Measurements from ENCODE around the gene NEDD4. TPM values are rescaled to one million over a fixed set of nuclear protein-coding genes. Genes with fewer than 3 reads are reported as not detected.
A peak's percentile ranks its signal among the peaks of the same experiment; 100 is the strongest.
"Not testable (repeated sequence)": the region's sequence is repeated elsewhere in the genome, so short reads cannot be mapped to it uniquely, and the experiment has no call there.

The NEDD4 gene
- total RNA-seq, 2 experiments from 2014 or later = 29.1 to 32.2 TPM

DNA sequence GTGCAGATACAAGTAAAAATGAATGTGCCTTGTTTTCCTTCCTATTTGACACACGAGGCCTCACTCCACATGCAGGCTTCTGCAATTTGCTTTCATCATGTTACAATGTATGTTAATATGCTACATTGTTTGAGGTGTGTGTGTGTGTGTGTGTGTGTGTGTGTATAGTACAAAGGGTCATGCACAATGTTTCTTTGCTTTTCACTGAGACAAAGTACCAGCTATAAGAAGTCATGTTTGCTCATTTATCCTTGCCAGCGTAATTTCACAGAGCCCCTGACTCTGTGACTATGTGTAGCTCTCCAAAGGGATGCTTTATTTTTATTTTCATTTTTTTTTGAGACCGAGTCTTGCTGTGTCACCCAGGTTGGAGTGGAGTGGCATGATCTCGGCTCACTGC, 38.0 kb upstream of the NEDD4 start:
- Mint-ChIP-seq H3K4me1 (ENCODE audit: low read depth) (no peaks in the 10 kb centered on the region), H3K27ac (no peak overlapping the region), H3K36me3 (ENCODE audit: low read depth) (no peaks in the 10 kb centered on the region), H3K9me3 (no peaks in the 10 kb centered on the region), H3K4me3 (no peak overlapping the region), H3K27me3 (ENCODE audit: low read depth) (no peaks in the 10 kb centered on the region)
- CTCF ChIA-PET = interaction anchor here (0.7 kb wide), 1 partner anchor 11 kb away, joined by 4 read pairs; no protein-coding TSS in a partner anchor
- DNase-seq = no peak
- intact Hi-C loops (cut with micrococcal nuclease) = no loop called here

- no peak for DNase-seq
- Mint-ChIP-seq H3K27ac (no peak overlapping the region), H3K4me3 (no peak overlapping the region), H3K27me3 (ENCODE audit: low read depth) (peaks cover 2% of the 10 kb centered on the region), H3K9me3 (peaks cover 3% of the 10 kb centered on the region), H3K36me3 (ENCODE audit: low read depth) (no peaks in the 10 kb centered on the region), H3K4me1 (ENCODE audit: low read depth) (no peaks in the 10 kb centered on the region)
- intact Hi-C loops (cut with micrococcal nuclease) = no loop called here
- CTCF ChIA-PET = interaction anchor here (1.1 kb wide), 1 partner anchor 10 kb away, joined by 3 read pairs; no protein-coding TSS in a partner anchor
Measured at GRCh38 chr15:56028430-56028829, 35.0 kb upstream of the NEDD4 start.

DNA sequence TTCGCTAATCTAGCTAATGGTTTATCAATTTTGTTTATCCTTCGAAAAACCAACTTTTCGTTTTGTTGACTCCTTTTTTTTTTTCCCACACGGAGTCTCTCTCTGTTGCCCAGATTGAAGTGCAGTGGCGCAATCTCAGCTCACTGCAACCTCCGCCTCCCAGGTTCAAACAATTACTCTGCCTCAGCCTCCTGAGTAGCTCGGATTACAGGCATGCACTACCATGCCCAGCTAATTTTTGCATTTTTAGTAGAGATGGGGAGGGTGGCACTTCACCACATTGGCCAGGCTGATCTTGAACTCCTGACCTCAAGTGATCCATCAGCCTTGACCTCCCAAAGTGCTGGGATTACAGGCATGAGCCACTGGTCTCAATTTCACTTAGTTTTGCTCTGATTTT, 29.7 kb upstream of the NEDD4 start:
- DNase-seq; CTCF ChIA-PET; H3K27ac Mint-ChIP-seq; H3K9me3 Mint-ChIP-seq; intact Hi-C loops (cut with micrococcal nuclease); H3K36me3 Mint-ChIP-seq (ENCODE audit: low read depth); H3K4me1 Mint-ChIP-seq (ENCODE audit: low read depth); H3K4me3 Mint-ChIP-seq: not testable (repeated sequence)
- peaks cover 12% of the 10 kb centered on the region for H3K27me3 Mint-ChIP-seq (ENCODE audit: low read depth)

DNA sequence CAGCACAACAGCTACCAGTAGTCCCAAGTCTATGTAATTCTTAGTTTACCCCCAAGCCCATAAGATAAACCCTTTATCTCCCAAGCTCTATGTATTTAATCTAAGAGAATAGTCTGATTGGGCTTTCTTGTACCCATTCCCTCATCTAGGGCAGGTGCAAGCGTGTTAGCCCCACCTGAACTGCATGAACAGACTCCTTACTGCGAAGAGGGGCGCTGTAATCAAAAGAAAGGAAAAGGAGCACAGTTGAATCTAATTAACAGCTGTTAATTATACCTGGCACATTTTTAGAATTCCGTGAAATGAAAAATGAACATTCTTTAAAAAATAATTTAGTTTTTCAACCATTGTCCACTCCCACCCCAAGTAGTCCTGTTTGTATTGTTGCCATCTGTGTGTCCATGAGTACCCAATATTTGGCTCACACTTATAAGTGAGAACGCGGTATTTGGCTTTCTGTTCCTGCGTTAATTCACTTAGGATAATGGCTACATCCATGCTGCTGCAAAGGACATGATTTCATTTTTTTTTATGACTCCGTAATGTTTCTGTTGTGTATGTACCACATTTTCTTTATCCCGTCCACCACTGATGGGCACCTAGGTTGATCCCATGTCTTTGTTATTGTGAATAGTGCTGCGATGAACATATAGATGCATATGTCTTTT, 26.5 kb upstream of the NEDD4 start:
- no peak for DNase-seq
- Mint-ChIP-seq H3K27ac (no peak overlapping the region), H3K36me3 (ENCODE audit: low read depth) (no peaks in the 10 kb centered on the region), H3K27me3 (ENCODE audit: low read depth) (peaks cover 10% of the 10 kb centered on the region), H3K4me3 (no peak overlapping the region), H3K9me3 (peaks cover 7% of the 10 kb centered on the region), H3K4me1 (ENCODE audit: low read depth) (peaks cover 7% of the 10 kb centered on the region)
- CTCF ChIA-PET = no interaction called here
- intact Hi-C loops (cut with micrococcal nuclease) = no loop called here

DNA sequence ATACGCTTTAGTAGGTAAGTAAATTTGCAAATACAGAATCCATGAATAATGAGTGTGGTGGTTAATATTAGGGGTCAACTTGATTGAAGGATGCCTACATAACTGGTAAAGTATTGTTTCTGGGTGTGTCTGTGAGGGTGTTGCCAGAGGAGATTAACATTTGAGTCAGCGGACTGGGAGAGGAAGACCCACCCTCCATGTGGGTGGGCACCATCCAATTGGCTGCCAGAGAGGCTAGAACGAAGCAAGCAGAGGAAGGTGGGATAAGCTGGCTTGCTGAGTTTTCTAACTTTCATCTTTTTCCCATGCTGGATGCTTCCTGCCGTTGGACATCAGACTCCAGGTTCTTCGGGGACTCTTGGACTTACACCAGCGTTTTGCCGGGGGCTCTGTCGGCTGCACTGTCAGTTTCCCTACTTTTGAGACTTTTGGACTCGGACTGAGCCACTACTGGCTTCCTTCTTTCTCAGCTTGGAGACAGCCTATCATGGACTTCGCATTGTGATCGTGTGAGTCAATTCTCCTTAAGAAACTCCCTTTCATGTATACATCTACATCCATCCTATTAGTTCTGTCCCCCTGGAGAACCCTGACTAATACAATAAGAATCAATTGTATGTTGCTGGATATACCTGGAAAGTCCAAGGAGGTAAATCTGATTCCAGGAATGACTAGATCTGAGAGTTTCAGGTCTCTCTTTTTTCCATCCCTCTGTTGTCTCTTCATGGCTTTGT, 25.8 kb upstream of the NEDD4 start:
- peaks cover 9% of the 10 kb centered on the region for H3K27me3 Mint-ChIP-seq (ENCODE audit: low read depth)
- H3K9me3 Mint-ChIP-seq = peaks cover 5% of the 10 kb centered on the region
- no peak overlapping the region for H3K27ac Mint-ChIP-seq
- no peaks in the 10 kb centered on the region for H3K36me3 Mint-ChIP-seq (ENCODE audit: low read depth)
- DNase-seq = no peak
- H3K4me3 Mint-ChIP-seq = no peak overlapping the region
- H3K4me1 Mint-ChIP-seq (ENCODE audit: low read depth) = peaks cover 7% of the 10 kb centered on the region
- intact Hi-C loops (cut with micrococcal nuclease) = no loop called here
- CTCF ChIA-PET = no interaction called here

- H3K4me3 Mint-ChIP-seq = no peak overlapping the region
- intact Hi-C loops (cut with micrococcal nuclease) = no loop called here
- no peak for DNase-seq
- CTCF ChIA-PET = no interaction called here
- peaks cover 9% of the 10 kb centered on the region for H3K9me3 Mint-ChIP-seq
- peaks cover 8% of the 10 kb centered on the region for H3K27me3 Mint-ChIP-seq (ENCODE audit: low read depth)
- peaks cover 7% of the 10 kb centered on the region for H3K4me1 Mint-ChIP-seq (ENCODE audit: low read depth)
- no peaks in the 10 kb centered on the region for H3K36me3 Mint-ChIP-seq (ENCODE audit: low read depth)
- no peak overlapping the region for H3K27ac Mint-ChIP-seq
Measured at GRCh38 chr15:56017920-56018319, 24.5 kb upstream of the NEDD4 start.

DNA sequence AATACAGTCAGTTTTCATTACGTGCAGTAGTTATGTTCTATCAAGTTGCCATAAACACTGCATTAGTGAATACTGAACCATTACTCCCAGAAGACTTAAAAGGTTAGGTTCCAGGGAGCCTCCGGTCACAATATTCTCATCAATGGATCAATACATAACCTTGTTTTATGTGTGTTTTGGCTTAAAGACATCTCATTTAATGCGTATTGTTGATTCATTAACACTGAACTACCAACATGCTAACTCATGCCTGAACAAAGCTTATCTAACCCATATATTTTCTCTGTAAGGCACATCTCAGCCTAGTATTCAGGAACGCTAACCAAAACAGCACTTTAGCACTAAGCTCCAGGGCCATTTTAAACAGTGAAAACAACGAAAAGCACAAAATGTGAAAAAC, 24.1 kb upstream of the NEDD4 start:
- Mint-ChIP-seq H3K9me3 (peaks cover 9% of the 10 kb centered on the region), H3K4me1 (ENCODE audit: low read depth) (peaks cover 7% of the 10 kb centered on the region), H3K27me3 (ENCODE audit: low read depth) (peaks cover 4% of the 10 kb centered on the region), H3K36me3 (ENCODE audit: low read depth) (no peaks in the 10 kb centered on the region), H3K4me3 (no peak overlapping the region), H3K27ac (no peak overlapping the region)
- no peak for DNase-seq
- CTCF ChIA-PET = no interaction called here
- intact Hi-C loops (cut with micrococcal nuclease) = no loop called here

GRCh38 chr15:56016281-56016680, 22.9 kb upstream of the NEDD4 start:
- H3K4me1 Mint-ChIP-seq (ENCODE audit: low read depth) = peaks cover 7% of the 10 kb centered on the region
- H3K27me3 Mint-ChIP-seq (ENCODE audit: low read depth) = no peaks in the 10 kb centered on the region
- DNase-seq = no peak
- H3K4me3 Mint-ChIP-seq = no peak overlapping the region
- intact Hi-C loops (cut with micrococcal nuclease) = no loop called here
- H3K27ac Mint-ChIP-seq = no peak overlapping the region
- H3K36me3 Mint-ChIP-seq (ENCODE audit: low read depth) = no peaks in the 10 kb centered on the region
- peaks cover 9% of the 10 kb centered on the region for H3K9me3 Mint-ChIP-seq
- CTCF ChIA-PET = no interaction called here

- Mint-ChIP-seq H3K36me3 (ENCODE audit: low read depth) (no peaks in the 10 kb centered on the region), H3K4me3 (no peak overlapping the region), H3K9me3 (peaks cover 9% of the 10 kb centered on the region), H3K27me3 (ENCODE audit: low read depth) (peaks cover under 1% of the 10 kb centered on the region), H3K4me1 (ENCODE audit: low read depth) (peaks cover 7% of the 10 kb centered on the region), H3K27ac (no peak overlapping the region)
- intact Hi-C loops (cut with micrococcal nuclease) = no loop called here
- CTCF ChIA-PET = interaction anchor here (0.7 kb wide), 1 partner anchor 92 kb away, joined by 3 read pairs; no protein-coding TSS in a partner anchor
- DNase-seq = no peak
Measured at GRCh38 chr15:56014677-56015076, 21.3 kb upstream of the NEDD4 start.

DNA sequence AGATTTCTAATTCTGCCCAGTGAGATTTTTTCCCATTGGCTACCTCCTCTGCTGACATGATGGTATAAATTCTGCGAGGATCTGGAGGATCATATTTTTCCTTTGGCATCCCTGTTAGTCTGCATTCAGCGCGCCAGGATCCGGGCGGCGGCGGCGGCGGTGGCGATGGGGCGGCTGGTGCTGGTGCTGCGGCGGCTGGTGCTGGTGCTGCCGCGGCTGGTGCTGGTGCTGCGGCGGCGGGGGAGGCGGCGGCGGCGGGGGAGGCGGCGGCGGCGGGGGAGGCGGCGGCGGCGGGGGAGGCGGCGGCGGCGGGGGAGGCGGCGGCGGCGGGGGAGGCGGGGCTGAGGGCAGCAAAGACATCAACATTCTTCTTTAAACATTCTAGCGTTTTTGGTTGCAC, 13.6 kb upstream of the NEDD4 start:
- H3K4me3 Mint-ChIP-seq = peak overlapping the region; percentile 10
- intact Hi-C loops (cut with micrococcal nuclease); CTCF ChIA-PET; DNase-seq; H3K36me3 Mint-ChIP-seq (ENCODE audit: low read depth); H3K27me3 Mint-ChIP-seq (ENCODE audit: low read depth); H3K9me3 Mint-ChIP-seq; H3K4me1 Mint-ChIP-seq (ENCODE audit: low read depth); H3K27ac Mint-ChIP-seq: not testable (repeated sequence)

GRCh38 chr15:56006371-56006770, 13.0 kb upstream of the NEDD4 start:
- CTCF ChIA-PET; H3K27ac Mint-ChIP-seq; H3K36me3 Mint-ChIP-seq (ENCODE audit: low read depth); intact Hi-C loops (cut with micrococcal nuclease); DNase-seq; H3K4me1 Mint-ChIP-seq (ENCODE audit: low read depth); H3K4me3 Mint-ChIP-seq; H3K9me3 Mint-ChIP-seq; H3K27me3 Mint-ChIP-seq (ENCODE audit: low read depth): not testable (repeated sequence)

DNA sequence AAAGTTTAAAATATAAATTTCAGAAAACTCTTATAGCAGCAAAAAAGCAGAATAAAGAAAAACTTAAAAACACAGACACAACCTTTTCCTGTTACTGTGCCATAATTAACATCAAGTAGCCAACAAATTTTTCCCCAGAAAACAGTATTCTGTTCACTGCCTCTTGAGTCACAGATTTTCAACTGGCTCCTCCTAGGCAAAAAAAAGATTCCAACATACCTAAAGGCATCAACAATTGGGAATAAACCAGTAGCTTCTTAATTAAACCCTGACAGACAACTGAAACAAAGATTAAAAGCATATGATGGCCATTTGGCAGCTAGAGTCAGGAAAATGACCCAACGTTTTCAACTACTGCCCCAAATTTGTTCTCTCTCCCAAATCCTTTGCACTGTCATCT, 10.9 kb upstream of the NEDD4 start:
- H3K4me1 Mint-ChIP-seq (ENCODE audit: low read depth); CTCF ChIA-PET: not testable (repeated sequence)

DNA sequence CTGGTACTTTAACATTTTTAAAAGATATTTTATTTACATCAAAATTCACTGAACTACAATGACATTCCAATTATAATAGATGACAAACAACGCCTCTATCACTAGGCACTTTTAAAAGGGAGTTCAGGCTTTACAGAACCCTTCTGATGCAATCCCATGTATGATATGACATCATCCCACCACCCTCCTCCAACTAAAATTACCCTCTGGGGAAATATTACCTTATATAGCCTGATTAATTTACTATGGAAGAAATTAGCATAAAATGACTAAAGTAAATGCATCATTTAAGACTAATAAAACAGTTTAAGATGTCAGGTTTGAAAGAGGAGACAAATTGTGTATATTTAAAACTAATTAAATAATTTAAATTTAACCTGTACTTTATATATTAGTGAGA, 10.4 kb upstream of the NEDD4 start:
- DNase-seq; H3K4me1 Mint-ChIP-seq (ENCODE audit: low read depth); H3K27me3 Mint-ChIP-seq (ENCODE audit: low read depth); H3K4me3 Mint-ChIP-seq; H3K9me3 Mint-ChIP-seq; H3K27ac Mint-ChIP-seq; intact Hi-C loops (cut with micrococcal nuclease); H3K36me3 Mint-ChIP-seq (ENCODE audit: low read depth); CTCF ChIA-PET: not testable (repeated sequence)

More for the DNA sequence above, 10.9 kb upstream of the NEDD4 start:
- DNase-seq; intact Hi-C loops (cut with micrococcal nuclease); H3K9me3 Mint-ChIP-seq; H3K27ac Mint-ChIP-seq; H3K36me3 Mint-ChIP-seq (ENCODE audit: low read depth); H3K4me3 Mint-ChIP-seq; H3K27me3 Mint-ChIP-seq (ENCODE audit: low read depth): not testable (repeated sequence)

Measured in activated naive CD4-positive, alpha-beta T cell treated with anti-CD3 and anti-CD28 coated beads for 36 hours (primary cell).